ENCODE data around the gene NOX5.
"Not testable (repeated sequence)": the region's sequence is repeated elsewhere in the genome, so short reads cannot be mapped to it uniquely, and the experiment has no call there.

Gene NOX5, protein sequence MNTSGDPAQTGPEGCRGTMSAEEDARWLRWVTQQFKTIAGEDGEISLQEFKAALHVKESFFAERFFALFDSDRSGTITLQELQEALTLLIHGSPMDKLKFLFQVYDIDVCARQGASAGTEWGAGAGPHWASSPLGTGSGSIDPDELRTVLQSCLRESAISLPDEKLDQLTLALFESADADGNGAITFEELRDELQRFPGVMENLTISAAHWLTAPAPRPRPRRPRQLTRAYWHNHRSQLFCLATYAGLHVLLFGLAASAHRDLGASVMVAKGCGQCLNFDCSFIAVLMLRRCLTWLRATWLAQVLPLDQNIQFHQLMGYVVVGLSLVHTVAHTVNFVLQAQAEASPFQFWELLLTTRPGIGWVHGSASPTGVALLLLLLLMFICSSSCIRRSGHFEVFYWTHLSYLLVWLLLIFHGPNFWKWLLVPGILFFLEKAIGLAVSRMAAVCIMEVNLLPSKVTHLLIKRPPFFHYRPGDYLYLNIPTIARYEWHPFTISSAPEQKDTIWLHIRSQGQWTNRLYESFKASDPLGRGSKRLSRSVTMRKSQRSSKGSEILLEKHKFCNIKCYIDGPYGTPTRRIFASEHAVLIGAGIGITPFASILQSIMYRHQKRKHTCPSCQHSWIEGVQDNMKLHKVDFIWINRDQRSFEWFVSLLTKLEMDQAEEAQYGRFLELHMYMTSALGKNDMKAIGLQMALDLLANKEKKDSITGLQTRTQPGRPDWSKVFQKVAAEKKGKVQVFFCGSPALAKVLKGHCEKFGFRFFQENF

DNA sequence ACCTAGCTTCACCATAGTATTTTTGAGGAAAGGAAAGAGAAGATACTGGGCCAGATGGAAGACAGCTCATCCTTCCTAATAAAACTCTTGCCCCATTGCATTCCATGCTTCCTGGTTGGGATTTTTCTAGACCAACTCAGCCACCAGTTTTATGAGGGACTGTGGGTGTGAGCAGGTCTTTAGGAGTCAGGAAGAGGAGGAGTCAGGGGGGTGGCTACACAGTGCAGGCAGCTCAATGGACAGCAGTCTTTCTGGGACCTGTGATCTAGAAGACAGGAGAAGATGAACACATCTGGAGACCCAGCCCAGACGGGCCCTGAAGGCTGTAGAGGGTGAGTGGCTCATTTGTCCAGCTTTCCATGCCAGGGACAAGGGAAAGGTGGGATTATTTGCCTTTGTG lies at the start of gene NOX5:
Gene NOX5, plus strand, starts transcription at position 242 of the 400 bp plus-strand sequence. Its CDS starts 41 bp downstream, at position 283.
- TF ChIP-seq, protein P1, sequence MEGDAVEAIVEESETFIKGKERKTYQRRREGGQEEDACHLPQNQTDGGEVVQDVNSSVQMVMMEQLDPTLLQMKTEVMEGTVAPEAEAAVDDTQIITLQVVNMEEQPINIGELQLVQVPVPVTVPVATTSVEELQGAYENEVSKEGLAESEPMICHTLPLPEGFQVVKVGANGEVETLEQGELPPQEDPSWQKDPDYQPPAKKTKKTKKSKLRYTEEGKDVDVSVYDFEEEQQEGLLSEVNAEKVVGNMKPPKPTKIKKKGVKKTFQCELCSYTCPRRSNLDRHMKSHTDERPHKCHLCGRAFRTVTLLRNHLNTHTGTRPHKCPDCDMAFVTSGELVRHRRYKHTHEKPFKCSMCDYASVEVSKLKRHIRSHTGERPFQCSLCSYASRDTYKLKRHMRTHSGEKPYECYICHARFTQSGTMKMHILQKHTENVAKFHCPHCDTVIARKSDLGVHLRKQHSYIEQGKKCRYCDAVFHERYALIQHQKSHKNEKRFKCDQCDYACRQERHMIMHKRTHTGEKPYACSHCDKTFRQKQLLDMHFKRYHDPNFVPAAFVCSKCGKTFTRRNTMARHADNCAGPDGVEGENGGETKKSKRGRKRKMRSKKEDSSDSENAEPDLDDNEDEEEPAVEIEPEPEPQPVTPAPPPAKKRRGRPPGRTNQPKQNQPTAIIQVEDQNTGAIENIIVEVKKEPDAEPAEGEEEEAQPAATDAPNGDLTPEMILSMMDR (IDR thresholded peaks at IDR 0.05; ENCODE audit: low read depth, low read length), result no peak
- no peak within 1 kb of the TSS for H3K4me3 ChIP-seq (ENCODE audit: low read depth, low read length)

DNA sequence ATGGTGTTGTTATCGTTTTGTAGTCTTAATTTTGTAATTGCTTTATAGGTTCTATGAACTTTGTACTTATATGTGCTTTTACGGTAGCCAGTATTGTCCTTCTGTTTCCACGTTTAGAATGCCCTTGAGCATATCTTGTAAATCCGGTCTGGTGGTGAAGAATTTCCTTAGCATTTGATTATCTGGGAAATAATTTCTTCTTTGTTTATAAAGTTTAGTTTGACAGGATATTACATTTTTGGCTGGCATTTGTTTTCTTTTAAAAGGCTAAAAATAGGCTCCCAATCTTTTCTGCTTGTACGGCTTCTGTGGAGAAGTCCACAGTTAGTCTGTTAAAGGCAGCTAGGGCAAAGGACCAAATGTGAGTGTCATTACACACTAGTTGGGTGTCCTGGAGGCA lies 47.5 kb upstream of the NOX5 start:
- TF ChIP-seq, protein P1 (IDR thresholded peaks at IDR 0.05; ENCODE audit: low read depth, low read length), result no peak
- H3K4me3 ChIP-seq (ENCODE audit: low read depth, low read length), result no peak overlapping the region

DNA sequence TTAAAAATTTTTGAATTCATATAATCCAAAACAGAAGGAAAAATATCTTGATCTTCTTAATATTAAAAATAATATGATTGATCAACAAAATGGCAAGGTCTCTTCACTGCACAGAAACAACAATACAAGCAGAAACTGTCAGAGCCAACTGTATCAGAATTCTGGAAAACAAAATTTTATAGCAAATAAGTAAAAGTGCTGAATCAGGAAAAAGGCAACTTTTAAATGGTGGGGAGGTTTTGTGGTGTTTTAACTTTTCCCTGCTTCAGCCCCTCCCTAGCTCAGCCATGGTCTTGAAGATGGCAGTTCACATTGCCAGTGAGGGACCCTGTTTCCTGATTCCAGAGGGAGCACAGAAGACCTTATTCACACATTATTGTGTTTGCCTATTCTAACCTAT lies 46.5 kb upstream of the NOX5 start:
- H3K4me3 ChIP-seq (ENCODE audit: low read depth, low read length), result no peak overlapping the region
- TF ChIP-seq, protein P1 (IDR thresholded peaks at IDR 0.05; ENCODE audit: low read depth, low read length), result no peak

DNA sequence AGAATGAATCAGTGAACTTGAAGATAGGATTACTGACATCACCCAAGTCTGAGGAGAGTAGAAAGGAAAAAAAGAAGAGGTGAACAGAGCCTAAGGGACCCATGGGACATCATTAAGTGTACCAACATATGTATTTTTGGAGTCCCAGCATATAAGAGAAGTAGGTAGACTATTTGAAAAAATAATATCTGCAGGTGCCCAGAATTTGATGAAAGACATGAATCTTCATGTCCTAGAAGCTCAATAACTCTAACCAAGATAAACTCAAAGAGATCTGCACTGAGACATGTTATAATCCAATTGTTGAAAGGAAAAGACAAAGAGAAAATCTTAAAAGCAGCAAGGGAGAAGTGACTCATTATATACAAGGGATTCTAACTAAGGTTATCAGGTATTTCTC lies 45.2 kb upstream of the NOX5 start:
- H3K4me3 ChIP-seq (ENCODE audit: low read depth, low read length), result no peak overlapping the region
- TF ChIP-seq, protein P1 (IDR thresholded peaks at IDR 0.05; ENCODE audit: low read depth, low read length), result no peak

DNA sequence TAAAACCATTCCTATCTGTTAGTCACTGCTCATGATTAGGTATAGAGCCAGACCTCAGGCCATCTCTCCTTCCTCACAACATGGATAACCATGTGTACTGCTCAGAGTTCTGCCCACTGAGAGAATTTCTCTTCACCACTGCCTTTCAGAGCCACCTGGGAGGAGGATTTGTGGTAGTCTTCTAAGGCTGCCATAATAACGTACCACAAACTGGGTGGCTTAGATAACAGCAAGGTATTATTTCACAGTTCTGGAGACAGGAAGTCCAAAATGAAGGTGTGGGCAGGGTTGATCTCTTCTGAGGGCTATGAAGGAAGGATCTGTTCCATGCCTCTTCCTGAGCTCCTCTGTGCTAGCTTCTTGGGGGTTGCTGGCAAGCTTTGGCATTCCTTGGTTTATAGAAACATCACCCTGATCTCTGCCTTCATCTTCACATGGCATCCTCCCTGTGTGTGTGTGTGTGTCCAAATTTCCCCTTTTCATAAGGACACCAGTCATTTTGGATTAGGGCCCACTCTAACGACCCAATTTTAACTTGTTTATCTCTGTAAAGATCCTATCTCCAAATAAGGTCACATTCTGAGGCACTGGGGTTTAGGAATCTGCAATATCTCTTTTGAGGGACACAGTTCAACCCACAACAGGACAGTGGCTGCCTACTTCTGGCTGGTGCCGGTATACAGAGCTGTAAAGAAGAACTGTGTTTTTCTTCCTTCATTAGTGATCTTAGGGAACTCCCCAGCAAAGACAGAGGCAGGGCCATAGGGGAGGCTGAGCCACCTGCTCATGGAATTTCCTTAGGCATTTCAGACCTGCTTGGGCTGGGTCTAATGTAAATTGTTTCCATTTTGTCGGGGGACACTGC lies 42.1 kb upstream of the NOX5 start:
- TF ChIP-seq, protein P1 (IDR thresholded peaks at IDR 0.05; ENCODE audit: low read depth, low read length), result no peak
- no peak overlapping the region for H3K4me3 ChIP-seq (ENCODE audit: low read depth, low read length)

DNA sequence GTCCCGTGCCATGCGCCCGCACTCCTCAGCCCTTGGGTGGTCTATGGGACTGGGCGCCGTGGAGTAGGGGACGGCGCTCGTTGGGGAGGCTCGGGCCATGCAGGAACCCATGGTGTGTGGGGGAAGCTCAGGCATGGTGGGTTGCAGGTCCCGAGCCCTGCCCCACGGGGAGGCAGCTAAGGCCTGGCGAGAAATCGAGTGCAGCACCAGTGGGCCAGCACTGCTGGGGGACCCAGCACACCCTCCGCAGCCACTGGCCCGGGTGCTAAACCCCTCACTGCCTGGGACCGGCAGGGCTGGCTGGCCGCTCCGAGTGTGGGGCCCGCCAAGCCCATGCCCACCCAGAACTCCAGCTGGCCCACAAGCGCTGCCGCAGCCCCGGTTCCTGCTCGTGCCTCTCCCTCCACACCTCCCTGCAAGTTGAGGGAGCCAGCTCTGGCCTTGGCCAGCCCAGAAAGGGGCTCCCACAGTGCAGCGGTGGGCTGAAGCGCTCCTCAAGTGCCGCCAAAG lies 38.8 kb upstream of the NOX5 start:
- H3K4me3 ChIP-seq (ENCODE audit: low read depth, low read length), result not testable (repeated sequence)

DNA sequence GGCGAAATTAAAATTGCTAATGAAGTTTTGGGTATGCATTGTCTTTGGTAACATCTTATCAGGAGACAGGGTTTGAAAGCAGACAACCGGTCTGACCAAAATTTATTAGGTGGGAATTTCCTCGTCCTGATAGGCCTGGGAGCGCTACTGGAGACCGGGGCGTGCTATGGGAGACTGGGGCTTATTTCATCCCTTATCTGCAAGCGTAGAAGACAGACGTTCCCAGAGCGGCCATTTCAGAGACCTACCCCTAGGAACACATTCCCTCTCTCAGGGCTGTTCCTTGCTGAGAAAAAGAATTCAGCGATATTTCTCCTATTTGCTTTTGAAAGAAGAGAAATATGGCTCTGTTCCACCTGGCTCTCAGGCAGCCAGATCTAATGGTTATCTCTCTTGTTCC lies 37.1 kb upstream of the NOX5 start:
- H3K4me3 ChIP-seq (ENCODE audit: low read depth, low read length), result not testable (repeated sequence)

Measured in WI38 (cell line).